H9 (cell line): Measurements from ENCODE around the gene CFAP97D2. TPM values are rescaled to one million over a fixed set of nuclear protein-coding genes. Genes with fewer than 3 reads are reported as not detected.
A peak's percentile ranks its signal among the peaks of the same experiment; 100 is the strongest.

Experiments used
- DNase-seq: peaks from one replicate; pipeline ENCODE4 v3.0.0-alpha.2; 2017
- H2AFZ ChIP-seq: one replicate; pipeline ENCODE4 v1.6.1; 2013; ENCODE audit warnings: mild to moderate bottlenecking, low read length, control low read depth, moderate library complexity
- H2AK5ac ChIP-seq: 2 replicates; pipeline ENCODE4 v1.6.1; 2013; ENCODE audit warnings: low read length, control low read depth, mixed read lengths; ENCODE audit not compliant: insufficient read length
- H2BK120ac ChIP-seq: one replicate; pipeline ENCODE4 v1.6.1; 2013; ENCODE audit warnings: low read depth, mild to moderate bottlenecking, low read length, control low read depth, inconsistent platforms; ENCODE audit not compliant: poor library complexity, severe bottlenecking
- H2BK12ac ChIP-seq: 2 replicates; pipeline ENCODE4 v1.6.1; 2013; ENCODE audit warnings: low read length, control low read depth, mixed read lengths, low read depth; ENCODE audit not compliant: insufficient read length
- H2BK15ac ChIP-seq: 2 replicates; pipeline ENCODE4 v1.6.1; 2013; ENCODE audit warnings: low read depth, low read length, control low read depth
- H2BK20ac ChIP-seq: one replicate; pipeline ENCODE4 v1.6.1; 2013; ENCODE audit warnings: low read depth, mild to moderate bottlenecking, low read length, control low read depth, inconsistent platforms; ENCODE audit not compliant: poor library complexity, severe bottlenecking
- H2BK5ac ChIP-seq: 2 replicates; pipeline ENCODE4 v1.6.1; 2013; ENCODE audit warnings: low read length, control low read depth, mixed read lengths; ENCODE audit not compliant: insufficient read length
- H3K14ac ChIP-seq: 2 replicates; pipeline ENCODE4 v1.6.1; 2013; ENCODE audit warnings: low read length, control low read depth; ENCODE audit not compliant: insufficient read depth
- H3K18ac ChIP-seq: 2 replicates; pipeline ENCODE4 v1.6.1; 2013; ENCODE audit warnings: low read depth, mild to moderate bottlenecking, mixed read lengths, low read length, control low read depth; ENCODE audit not compliant: insufficient read length
- H3K23ac ChIP-seq: 2 replicates; pipeline ENCODE4 v1.6.1; 2013; ENCODE audit warnings: low read length, control low read depth, mixed read lengths, low read depth; ENCODE audit not compliant: insufficient read length
- H3K23me2 ChIP-seq: 2 replicates; pipeline ENCODE4 v1.6.1; 2013; ENCODE audit warnings: low read depth, mild to moderate bottlenecking, mixed read lengths, low read length, control low read depth; ENCODE audit not compliant: insufficient read length, poor library complexity, severe bottlenecking
- H3K27ac ChIP-seq: 2 replicates; pipeline ENCODE4 v1.5.1; 2013; ENCODE audit warnings: low read length, control low read depth, mixed read lengths, low read depth; ENCODE audit not compliant: insufficient read length
- H3K27me3 ChIP-seq: 2 replicates; pipeline ENCODE4 v1.6.1; 2013; ENCODE audit warnings: low read length, control low read depth, inconsistent platforms; ENCODE audit not compliant: insufficient read depth
- H3K4ac ChIP-seq: 2 replicates; pipeline ENCODE4 v1.6.1; 2013; ENCODE audit warnings: low read depth, mild to moderate bottlenecking, control low read depth, inconsistent platforms, low read length, moderate library complexity
- H3K4me1 ChIP-seq: 2 replicates; pipeline ENCODE4 v1.6.1; 2013; ENCODE audit warnings: low read length, control low read depth, inconsistent platforms; ENCODE audit not compliant: insufficient read depth
- H3K4me2 ChIP-seq: 2 replicates; pipeline ENCODE4 v1.6.1; 2013; ENCODE audit warnings: low read length, control low read depth, mixed read lengths; ENCODE audit not compliant: insufficient read length, insufficient read depth
- H3K56ac ChIP-seq: 2 replicates; pipeline ENCODE4 v1.6.1; 2013; ENCODE audit warnings: low read depth, mild to moderate bottlenecking, mixed read lengths, low read length, control low read depth; ENCODE audit not compliant: insufficient read length
- H3K79me1 ChIP-seq: 2 replicates; pipeline ENCODE4 v1.6.1; 2013; ENCODE audit warnings: low read depth, mild to moderate bottlenecking, moderate library complexity, low read length, control low read depth, inconsistent platforms; ENCODE audit not compliant: insufficient read depth, poor library complexity, severe bottlenecking
- H3K79me2 ChIP-seq: 2 replicates; pipeline ENCODE4 v1.6.1; 2013; ENCODE audit warnings: low read length, control low read depth, inconsistent platforms; ENCODE audit not compliant: insufficient read depth
- H3K9ac ChIP-seq: 2 replicates; pipeline ENCODE4 v1.6.1; 2013; ENCODE audit warnings: low read length, control low read depth, mixed read lengths; ENCODE audit not compliant: insufficient read length; ENCODE audit errors: extremely low read depth
- H3K9me3 ChIP-seq: one replicate; pipeline ENCODE4 v1.6.1; 2013; ENCODE audit warnings: low read depth, low read length, inconsistent platforms; ENCODE audit not compliant: control insufficient read depth
- H3T11ph ChIP-seq: one replicate; pipeline ENCODE4 v1.6.1; 2013; ENCODE audit warnings: mild to moderate bottlenecking, low read length, control low read depth, inconsistent platforms
- H4K20me1 ChIP-seq: one replicate; pipeline ENCODE4 v1.6.1; 2013; ENCODE audit not compliant: control insufficient read depth, insufficient read length, insufficient read depth
- H4K5ac ChIP-seq: 2 replicates; pipeline ENCODE4 v1.6.1; 2013; ENCODE audit warnings: low read depth, mild to moderate bottlenecking, mixed read lengths, low read length, control low read depth; ENCODE audit not compliant: insufficient read length
- H4K8ac ChIP-seq: replicated peaks from 2 replicates; pipeline ENCODE4 v1.6.1; 2013; ENCODE audit warnings: low read length, control low read depth, mixed read lengths, low read depth; ENCODE audit not compliant: insufficient read length
- H4K91ac ChIP-seq: 2 replicates; pipeline ENCODE4 v1.6.1; 2013; ENCODE audit warnings: low read depth, mild to moderate bottlenecking, moderate library complexity, mixed read lengths, low read length, control low read depth; ENCODE audit not compliant: insufficient read length
- H3K27ac Mint-ChIP-seq, 3 experiments: 2 replicates in 2 of 3; 3 replicates in 1 of 3; pipeline ENCODE4 v1.8.0; 2020 to 2021; ENCODE audit warnings: mixed read lengths in 3 of 3, mild to moderate bottlenecking in 1 of 3, moderate library complexity in 1 of 3
- H3K27me3 Mint-ChIP-seq: 2 replicates; pipeline ENCODE4 v1.8.0; 2021; ENCODE audit warnings: low read depth, mild to moderate bottlenecking, moderate library complexity, mixed read lengths
- H3K36me3 Mint-ChIP-seq, 3 experiments: 2 replicates in 2 of 3; 3 replicates in 1 of 3; pipeline ENCODE4 v1.8.0; 2020 to 2021; ENCODE audit warnings: low read depth in 3 of 3, mixed read lengths in 3 of 3; ENCODE audit not compliant: insufficient read depth in 1 of 3
- H3K4me1 Mint-ChIP-seq, 2 experiments: 2 replicates each; pipeline ENCODE4 v1.8.0; 2020; ENCODE audit warnings: mixed read lengths in 2 of 2
- H3K4me3 Mint-ChIP-seq, 2 experiments: 2 replicates in 1 of 2; 3 replicates in 1 of 2; pipeline ENCODE4 v1.8.0; 2020 to 2021; ENCODE audit warnings: mild to moderate bottlenecking in 2 of 2, mixed read lengths in 2 of 2, moderate library complexity in 1 of 2
- H3K9me3 Mint-ChIP-seq, 2 experiments: 2 replicates in 1 of 2; 3 replicates in 1 of 2; pipeline ENCODE4 v1.8.0; 2020; ENCODE audit warnings: mild to moderate bottlenecking in 2 of 2, mixed read lengths in 2 of 2, moderate library complexity in 1 of 2
- WGBS: extraction: QIAGEN DNeasy Blood & Tissue Kit; methylation state at CpG from one replicate; pipeline ENCODE4 v1.1.7; 2013; ENCODE audit warnings: missing lambda C conversion rate, low lambda C conversion rate, mixed read lengths; ENCODE audit not compliant: insufficient read length; ENCODE audit errors: extremely low coverage; 5-methylcytosine and 5-hydroxymethylcytosine counted together
- total RNA-seq: library from RNA; stranded (reverse); gene quantifications from 2 replicates; pipeline ENCODE4 v1.2.1, GENCODE V29; 2021
- TF ChIP-seq, protein P1 (sequence below): fragments of 200-600 bp; sonication (generic); conservative IDR thresholded peaks from 3 replicates; pipeline ENCODE4 v1.8.0; 2021; ENCODE audit warnings: antibody characterized with exemption, mild to moderate bottlenecking

The CFAP97D2 gene
- total RNA-seq, 1 experiment from 2014 or later: not detected

DNA sequence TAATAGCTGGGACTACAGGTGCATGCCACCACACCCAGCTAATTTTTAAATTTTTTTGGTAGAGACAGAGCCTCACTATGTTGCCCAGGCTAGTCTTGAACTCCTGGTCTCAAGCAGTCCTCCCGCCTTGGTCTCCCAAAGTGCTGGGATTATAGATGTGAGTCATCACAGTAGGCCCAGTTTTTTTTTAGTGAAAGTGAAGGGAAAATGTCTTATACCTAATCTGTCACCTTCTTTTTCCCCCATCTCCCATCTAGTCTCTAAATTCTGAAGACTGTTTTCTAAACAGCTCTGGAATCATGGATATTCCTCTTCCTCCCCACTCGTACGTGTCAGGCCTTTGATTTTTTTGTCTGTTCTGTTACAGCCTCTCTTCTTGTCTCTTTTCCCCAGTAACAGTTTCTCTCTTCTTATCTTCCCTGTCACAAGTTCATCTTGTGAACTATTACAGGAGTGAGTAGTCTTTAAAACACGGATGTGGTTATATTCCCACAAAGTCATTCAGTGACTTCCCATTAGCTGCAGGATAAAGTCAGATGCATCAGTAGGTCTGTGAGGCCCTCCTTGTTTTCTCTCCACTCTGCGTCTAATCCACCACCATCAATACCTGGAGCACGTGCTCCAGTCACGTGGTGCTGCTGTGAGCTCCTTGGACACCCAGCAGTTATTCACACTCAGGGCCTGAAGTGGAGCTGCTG is 58.5 kb downstream of the CFAP97D2 start:
- Histone ChIP-seq H4K5ac (no peak overlapping the region), H3K18ac (no peak overlapping the region), H3K27me3 (no peaks in the 10 kb centered on the region), H3K4me2 (no peak overlapping the region), H3K9ac (no peak overlapping the region), H3K23ac (no peak overlapping the region), H4K8ac (no peak overlapping the region), H3K27ac (no peak overlapping the region), H2AFZ (no peak overlapping the region), H3K4ac (no peak overlapping the region), H2BK15ac (no peak overlapping the region), H2BK20ac (no peak overlapping the region), H3K23me2 (peaks cover 5% of the 10 kb centered on the region), H4K91ac (no peak overlapping the region), H3K79me2 (peaks cover 4% of the 10 kb centered on the region; the same call in 1 of the 2 replicates), H2BK5ac (no peak overlapping the region), H3K14ac (no peak overlapping the region), H2BK12ac (no peak overlapping the region), H3K4me1 (no peaks in the 10 kb centered on the region; the same call in 1 of the 2 replicates), H3K56ac (no peak overlapping the region), H3K9me3 (no peaks in the 10 kb centered on the region), H4K20me1 (no peaks in the 10 kb centered on the region), H3K79me1 (peaks cover 2% of the 10 kb centered on the region), H3T11ph (no peak overlapping the region), H2BK120ac (no peak overlapping the region), H2AK5ac (no peak overlapping the region)
- TF ChIP-seq, protein P1, sequence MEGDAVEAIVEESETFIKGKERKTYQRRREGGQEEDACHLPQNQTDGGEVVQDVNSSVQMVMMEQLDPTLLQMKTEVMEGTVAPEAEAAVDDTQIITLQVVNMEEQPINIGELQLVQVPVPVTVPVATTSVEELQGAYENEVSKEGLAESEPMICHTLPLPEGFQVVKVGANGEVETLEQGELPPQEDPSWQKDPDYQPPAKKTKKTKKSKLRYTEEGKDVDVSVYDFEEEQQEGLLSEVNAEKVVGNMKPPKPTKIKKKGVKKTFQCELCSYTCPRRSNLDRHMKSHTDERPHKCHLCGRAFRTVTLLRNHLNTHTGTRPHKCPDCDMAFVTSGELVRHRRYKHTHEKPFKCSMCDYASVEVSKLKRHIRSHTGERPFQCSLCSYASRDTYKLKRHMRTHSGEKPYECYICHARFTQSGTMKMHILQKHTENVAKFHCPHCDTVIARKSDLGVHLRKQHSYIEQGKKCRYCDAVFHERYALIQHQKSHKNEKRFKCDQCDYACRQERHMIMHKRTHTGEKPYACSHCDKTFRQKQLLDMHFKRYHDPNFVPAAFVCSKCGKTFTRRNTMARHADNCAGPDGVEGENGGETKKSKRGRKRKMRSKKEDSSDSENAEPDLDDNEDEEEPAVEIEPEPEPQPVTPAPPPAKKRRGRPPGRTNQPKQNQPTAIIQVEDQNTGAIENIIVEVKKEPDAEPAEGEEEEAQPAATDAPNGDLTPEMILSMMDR: no peak
- Mint-ChIP-seq H3K36me3 (peaks cover 34 to 54% (median 53%) of the 10 kb centered on the region in 3 experiments), H3K4me1 (peaks cover 23 to 30% of the 10 kb centered on the region in 2 experiments), H3K9me3 (0 out of 5 replicates have a peak, but pooled peaks cover 0 to 4% of the 10 kb centered on the region in 2 experiments), H3K27me3 (peaks cover 1% of the 10 kb centered on the region), H3K4me3 (no peak overlapping the region), H3K27ac (peak overlapping the region in 1 of 3 experiments; percentile 3; a peak in 1 of 7 replicates)
- no CpG with 5 or more reads among the region's 7 CpGs for WGBS
- DNase-seq: no peak
